ENCODE results near the gene CDC23.
"Not testable (repeated sequence)": the region's sequence is repeated elsewhere in the genome, so short reads cannot be mapped to it uniquely, and the experiment has no call there.

The CDC23 gene

DNA sequence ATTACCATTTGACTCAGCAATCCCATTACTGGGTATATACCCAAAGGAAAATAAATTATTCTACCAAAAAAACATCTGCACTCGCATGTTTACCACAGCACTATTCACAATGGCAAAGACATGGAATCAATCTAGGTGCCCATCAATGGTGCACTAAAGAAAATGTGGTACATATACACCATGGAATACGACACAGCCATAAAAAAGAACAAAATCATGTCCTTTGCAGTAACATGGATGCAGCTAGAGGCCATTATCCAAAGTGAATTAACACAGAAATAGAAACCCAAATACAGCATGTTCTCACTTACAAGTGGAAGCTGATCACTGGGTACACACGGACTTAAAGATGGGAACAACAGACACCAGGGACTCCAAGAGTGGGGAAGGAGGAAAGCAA, 2.1 kb downstream of the CDC23 start:
- DNase-seq (ENCODE audit: low read depth in 2 of 2), result no peak

- DNase-seq (ENCODE audit: low read depth in 2 of 2), result not testable (repeated sequence)
These were observed 19.3 kb downstream of the CDC23 start for GRCh38 chr5:138193859-138194258.

DNA sequence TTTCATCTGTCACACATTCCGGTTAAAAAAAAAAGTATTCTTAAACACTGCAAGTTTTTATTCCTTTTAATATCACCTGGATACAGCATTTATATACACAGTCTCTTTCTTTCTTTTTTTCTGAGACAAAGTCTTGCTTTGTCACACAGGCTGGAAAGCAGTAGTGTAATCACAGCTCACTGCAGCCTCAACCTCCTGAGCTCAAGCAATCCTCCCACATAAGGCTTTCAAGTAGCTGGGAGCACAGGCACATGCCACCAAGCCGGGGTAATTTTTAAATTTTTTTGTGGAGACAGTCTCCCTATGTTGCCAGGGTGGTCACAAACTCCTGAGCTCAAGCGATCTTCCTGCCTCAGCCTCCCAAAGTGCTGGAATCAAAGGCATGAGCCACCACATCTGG, 20.3 kb downstream of the CDC23 start:
- DNase-seq (ENCODE audit: low read depth in 2 of 2), result no peak

DNA sequence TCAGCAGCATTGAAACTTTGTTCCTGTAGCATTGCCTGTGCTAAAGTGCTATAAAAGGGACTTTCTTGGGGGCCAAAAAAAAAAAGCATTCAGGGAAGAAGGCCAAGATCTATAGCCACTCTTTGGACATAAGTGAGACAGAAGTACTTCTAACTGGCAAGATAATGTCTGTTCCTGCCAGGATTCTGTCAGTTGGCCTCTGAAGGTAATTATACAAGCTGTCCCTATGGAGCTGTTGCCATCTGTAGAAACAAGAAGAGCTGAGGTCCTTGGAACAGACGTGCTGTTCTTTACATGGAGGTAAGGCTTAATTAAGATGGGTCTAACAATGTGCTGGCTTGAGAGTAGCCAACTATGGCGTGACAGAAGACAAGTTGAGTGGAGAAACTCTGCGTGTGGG, 24.5 kb downstream of the CDC23 start:
- no peak for DNase-seq (ENCODE audit: low read depth in 2 of 2)

GRCh38 chr5:138186002-138186447, 27.1 kb downstream of the CDC23 start:
- no peak for DNase-seq (ENCODE audit: low read depth in 2 of 2)

DNA sequence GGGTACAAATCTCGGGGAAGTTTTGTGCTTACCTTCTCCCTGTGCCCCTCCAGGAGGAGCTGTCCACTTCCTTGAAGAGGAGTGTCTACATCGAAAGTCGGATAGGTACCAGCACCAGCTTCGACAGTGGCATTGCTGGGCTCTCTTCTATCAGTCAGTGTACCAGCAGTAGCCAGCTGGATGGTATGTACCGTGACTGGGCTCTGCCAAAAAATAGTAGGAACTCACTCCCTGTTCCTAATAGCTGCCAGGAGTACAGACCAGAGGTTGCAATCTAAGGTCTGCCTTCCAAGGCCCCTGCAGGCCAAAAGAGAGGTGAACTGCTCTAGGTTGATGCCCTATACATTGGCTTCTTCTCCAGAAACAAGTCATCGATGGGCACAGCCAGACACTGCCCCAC, 30.3 kb downstream of the CDC23 start:
- DNase-seq (ENCODE audit: low read depth in 2 of 2), result no peak

- no peak for DNase-seq (ENCODE audit: low read depth in 2 of 2)
These were observed 32.3 kb downstream of the CDC23 start for GRCh38 chr5:138180841-138181240.

DNA sequence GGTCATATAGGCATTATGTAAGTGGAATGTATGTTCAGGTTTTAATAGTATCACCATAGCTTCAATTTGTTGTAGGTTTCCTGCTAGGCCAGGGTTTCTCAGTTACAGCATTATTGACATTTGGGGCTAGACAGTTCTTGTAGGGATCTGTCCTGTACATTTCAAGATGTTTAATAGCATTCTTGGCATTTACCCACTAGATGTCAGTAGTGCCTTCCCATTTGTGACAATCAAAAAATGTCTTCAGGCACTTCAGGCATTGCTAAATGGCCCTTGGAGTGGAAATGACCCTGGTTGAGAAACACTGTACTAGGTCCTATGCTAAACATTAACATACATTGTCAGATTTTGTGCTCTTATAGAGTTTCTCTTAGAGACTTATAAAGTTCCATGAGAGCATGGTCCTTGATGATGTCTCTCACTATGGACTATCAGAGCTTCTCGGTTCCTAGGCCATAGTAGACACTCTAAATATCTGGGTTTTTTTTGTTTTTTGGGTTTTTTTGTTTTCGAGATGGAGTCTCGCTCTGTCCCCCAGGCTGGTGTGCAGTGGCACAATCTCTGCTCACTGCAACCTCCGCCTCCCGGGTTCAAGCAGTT, 32.8 kb downstream of the CDC23 start:
- no peak for DNase-seq (ENCODE audit: low read depth in 2 of 2)

DNA sequence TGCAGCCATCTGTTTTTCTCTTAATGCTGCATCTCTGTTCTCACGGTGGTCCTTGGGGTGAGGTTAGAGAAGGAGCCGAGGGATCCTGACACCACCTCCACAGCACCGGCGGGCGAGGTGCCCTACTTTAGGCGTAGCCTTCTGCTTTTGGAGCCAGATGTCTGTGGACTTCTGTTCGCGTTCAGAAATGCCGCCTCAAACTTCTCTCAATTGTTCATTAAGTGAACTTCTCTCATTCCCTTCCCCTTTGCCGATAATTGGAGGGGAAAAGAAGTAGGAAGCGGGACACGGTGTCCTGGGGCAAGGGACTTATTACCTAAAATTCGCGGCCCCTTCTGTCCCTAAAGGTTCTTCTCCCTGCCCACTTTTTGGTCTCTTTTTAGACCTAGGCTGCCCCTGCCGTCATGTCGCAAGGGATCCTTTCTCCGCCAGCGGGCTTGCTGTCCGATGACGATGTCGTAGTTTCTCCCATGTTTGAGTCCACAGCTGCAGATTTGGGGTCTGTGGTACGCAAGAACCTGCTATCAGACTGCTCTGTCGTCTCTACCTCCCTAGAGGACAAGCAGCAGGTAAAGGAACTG, 33.8 kb downstream of the CDC23 start:
- no peak for DNase-seq (ENCODE audit: low read depth in 2 of 2)

- peak; percentile 81 to 87 for DNase-seq (ENCODE audit: low read depth in 2 of 2)
These were observed 34.4 kb downstream of the CDC23 start, which contains the start of the genes BRD8 and KIF20A for GRCh38 chr5:138178516-138179276. TSS of gene BRD8 (minus strand) at chr5:138178630. CDS start at chr5:138178614, 16 bp downstream. TSS of gene KIF20A (plus strand) at chr5:138179112. CDS start at chr5:138179681, 569 bp downstream.

GRCh38 chr5:138177941-138178515, 35.1 kb downstream of the CDC23 start:
- DNase-seq (ENCODE audit: low read depth in 2 of 2), result no peak

DNA sequence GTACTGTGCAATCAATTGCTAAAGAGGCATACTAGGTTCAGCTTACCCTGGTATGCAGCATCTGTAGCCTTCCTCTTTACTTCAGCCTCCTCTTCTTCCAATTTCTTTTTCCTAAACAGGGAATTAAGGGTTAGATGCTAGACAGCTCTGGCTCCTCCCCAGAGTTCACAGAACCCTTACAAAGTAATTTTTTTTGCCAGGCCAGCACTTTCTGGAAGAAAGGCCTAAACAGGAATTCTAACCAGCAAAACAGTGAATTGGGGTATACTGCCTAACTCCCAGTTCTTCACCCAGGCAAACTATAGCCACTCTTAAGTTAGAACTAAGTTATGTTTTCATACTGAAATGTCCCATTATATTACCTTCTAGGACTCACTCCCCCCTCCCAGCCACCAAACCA, 42.8 kb downstream of the CDC23 start:
- no peak for DNase-seq (ENCODE audit: low read depth in 2 of 2)

- DNase-seq (ENCODE audit: low read depth in 2 of 2), result no peak
These were observed 44.0 kb downstream of the CDC23 start for GRCh38 chr5:138169124-138169523.

GRCh38 chr5:138163721-138164120, 49.4 kb downstream of the CDC23 start:
- no peak for DNase-seq (ENCODE audit: low read depth in 2 of 2)

GRCh38 chr5:138160706-138161105, 52.4 kb downstream of the CDC23 start:
- no peak for DNase-seq (ENCODE audit: low read depth in 2 of 2)

DNA sequence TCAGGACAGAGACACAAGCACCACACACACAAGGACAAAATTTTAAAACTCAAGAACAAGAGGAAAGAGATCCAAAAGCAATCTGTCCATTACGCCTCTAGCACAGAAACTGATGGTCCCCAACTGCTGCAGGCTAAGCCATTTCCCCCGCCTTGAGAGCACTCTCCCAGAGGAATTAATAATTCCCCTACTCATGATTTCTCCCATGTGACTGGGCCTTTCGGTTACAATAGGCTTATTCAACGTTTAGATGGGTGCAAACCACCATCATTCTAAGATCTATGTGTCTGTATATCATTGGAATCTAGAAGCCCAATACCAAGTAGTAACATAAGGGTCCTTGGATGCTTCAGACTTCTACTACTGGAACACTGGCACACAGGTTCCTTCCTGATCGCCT, 53.5 kb downstream of the CDC23 start:
- DNase-seq (ENCODE audit: low read depth in 2 of 2), result no peak

GRCh38 chr5:138157626-138158025, 55.5 kb downstream of the CDC23 start:
- no peak for DNase-seq (ENCODE audit: low read depth in 2 of 2)

- DNase-seq (ENCODE audit: low read depth in 2 of 2), result not testable (repeated sequence)
These were observed 57.1 kb downstream of the CDC23 start for GRCh38 chr5:138155977-138156376.

DNA sequence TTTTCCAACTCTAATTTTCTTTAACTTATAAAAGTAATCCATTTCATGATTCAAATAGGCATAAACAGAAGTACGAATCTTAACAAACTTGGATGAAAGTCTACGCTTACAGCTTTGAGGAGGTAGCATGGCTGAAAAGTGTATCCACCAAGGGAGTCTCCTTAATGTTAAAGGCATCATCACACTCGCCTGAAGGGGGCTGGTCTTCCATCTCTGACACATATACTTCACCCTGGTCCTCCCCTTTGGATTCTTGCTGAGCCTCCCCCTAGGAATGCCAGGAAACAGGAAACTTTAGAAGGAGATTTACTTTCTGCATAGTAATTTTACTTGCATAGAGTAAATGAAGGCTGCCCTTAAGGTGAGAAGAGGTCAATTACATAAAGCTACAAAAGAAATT, 63.6 kb downstream of the CDC23 start:
- DNase-seq (ENCODE audit: low read depth in 2 of 2), result no peak

GRCh38 chr5:138148811-138149210, 64.3 kb downstream of the CDC23 start:
- no peak for DNase-seq (ENCODE audit: low read depth in 2 of 2)

GRCh38 chr5:138143578-138143977, 69.5 kb downstream of the CDC23 start:
- not testable (repeated sequence) for DNase-seq (ENCODE audit: low read depth in 2 of 2)

- DNase-seq (ENCODE audit: low read depth in 2 of 2), result no peak
These were observed 71.4 kb downstream of the CDC23 start for GRCh38 chr5:138141734-138142133.

- DNase-seq (ENCODE audit: low read depth in 2 of 2), result no peak
These were observed 72.9 kb downstream of the CDC23 start for GRCh38 chr5:138140268-138140667.

Measured in stimulated activated CD8-positive, alpha-beta memory T cell treated with anti-CD3 and anti-CD28 coated beads, Interleukin-2, amount 100 ng/mL, for 48 hours (primary cell).